Peyer's patch (tissue), 4 donors: ENCODE results near the gene THG1L. TPM values are rescaled to one million over a fixed set of nuclear protein-coding genes. Genes with fewer than 3 reads are reported as not detected.
A peak's percentile ranks its signal among the peaks of the same experiment; 100 is the strongest.

Experiments
- DNase-seq, 3 donors: peaks; one replicate each; pipeline ENCODE4 v3.0.0-alpha.2; 2017 to 2019
- H3K27ac ChIP-seq, 4 donors: fragments of 200-600 bp; sonication (generic); one replicate each; pipeline ENCODE4 v1.5.1; 2016 to 2019
- H3K27me3 ChIP-seq, 2 donors: fragments of 200-600 bp; sonication (generic); one replicate each; pipeline ENCODE4 v1.5.1; 2019
- H3K36me3 ChIP-seq, 3 donors: fragments of 200-600 bp; sonication (generic); one replicate each; pipeline ENCODE4 v1.5.1; 2016 to 2019
- H3K4me1 ChIP-seq, 4 donors: fragments of 200-600 bp; sonication (generic); one replicate each; pipeline ENCODE4 v1.5.1; 2016 to 2019
- H3K4me3 ChIP-seq, 4 donors: fragments of 200-600 bp; sonication (generic); 1 replicate in 3 of 4; 2 replicates in 1 of 4; pipeline ENCODE4 v1.5.1; 2016 to 2019; ENCODE audit warnings: mild to moderate bottlenecking in 1 of 4
- H3K9me3 ChIP-seq, 4 donors: fragments of 200-600 bp; sonication (generic); one replicate each; pipeline ENCODE4 v1.5.1; 2016 to 2019; ENCODE audit warnings: mild to moderate bottlenecking in 1 of 4
- CTCF ChIP-seq, 6 experiments: fragments of 450-650 bp in 4 of 6; fragments of 200-600 bp in 2 of 6; sonication (generic) in 1 of 6; IDR thresholded peaks; one replicate each; pipeline ENCODE4 v1.5.1; 2017 to 2019; ENCODE audit warnings: antibody characterized with exemption in 6 of 6, mild to moderate bottlenecking in 3 of 6, moderate library complexity in 1 of 6
- POLR2A ChIP-seq, 2 donors: fragments of 450-650 bp; IDR thresholded peaks; one replicate each; pipeline ENCODE4 v1.5.1; 2017; ENCODE audit warnings: antibody characterized with exemption in 2 of 2, mild to moderate bottlenecking in 2 of 2, moderate library complexity in 2 of 2
- small RNA-seq, 2 donors: library from RNA; depleted of rRNA; stranded (forward); fragments of <200 nt; gene quantifications; one replicate each; pipeline ENCODE3, GENCODE V24; 2016
- total RNA-seq, 4 donors: library from RNA; depleted of rRNA; stranded (reverse); fragments of >200 nt; gene quantifications; one replicate each; pipeline ENCODE4 v1.1.0, GENCODE V29; 2016

The THG1L gene
- total RNA-seq, 4 donors from 2014 or later: 4.0 to 29.7 (median 8.9) TPM

- Histone ChIP-seq H3K9me3 (no peaks in the 10 kb centered on the region), H3K4me3 (no peak overlapping the region), H3K36me3 (no peaks in the 10 kb centered on the region), H3K27ac (no peak overlapping the region), H3K4me1 (no peaks in the 10 kb centered on the region), H3K27me3 (no peaks in the 10 kb centered on the region)
- DNase-seq: no peak
- TF ChIP-seq POLR2A (IDR thresholded peaks at IDR 0.05) (no peak), CTCF (IDR thresholded peaks at IDR 0.05) (no peak)
Observed at GRCh38 chr5:157770665-157771064, 39.4 kb downstream of the THG1L start.

- Histone ChIP-seq H3K4me1 (no peaks in the 10 kb centered on the region), H3K4me3 (no peak overlapping the region), H3K36me3 (no peaks in the 10 kb centered on the region), H3K27me3 (no peaks in the 10 kb centered on the region), H3K9me3 (no peaks in the 10 kb centered on the region), H3K27ac (no peak overlapping the region)
- TF ChIP-seq CTCF (IDR thresholded peaks at IDR 0.05) (no peak), POLR2A (IDR thresholded peaks at IDR 0.05) (no peak)
- DNase-seq: no peak
Observed at GRCh38 chr5:157772127-157772526, 40.9 kb downstream of the THG1L start.

GRCh38 chr5:157778121-157778805 is 47.0 kb downstream of the THG1L start:
- H3K36me3 ChIP-seq: no peaks in the 10 kb centered on the region
- no peak overlapping the region for H3K4me3 ChIP-seq
- no peak overlapping the region for H3K27ac ChIP-seq
- H3K9me3 ChIP-seq: no peaks in the 10 kb centered on the region
- DNase-seq: peak in 2 of 3 donors; percentile 61 to 62
- H3K27me3 ChIP-seq: no peaks in the 10 kb centered on the region
- TF ChIP-seq POLR2A (IDR thresholded peaks at IDR 0.05): no peak
- no peak for TF ChIP-seq CTCF (IDR thresholded peaks at IDR 0.05)
- no peaks in the 10 kb centered on the region for H3K4me1 ChIP-seq

GRCh38 chr5:157779221-157779620 is 48.0 kb downstream of the THG1L start:
- Histone ChIP-seq H3K4me3 (no peak overlapping the region), H3K36me3 (peaks cover 0 to 4% (median 0%) of the 10 kb centered on the region in 3 donors), H3K27me3 (no peaks in the 10 kb centered on the region), H3K27ac (no peak overlapping the region), H3K4me1 (no peaks in the 10 kb centered on the region), H3K9me3 (no peaks in the 10 kb centered on the region)
- DNase-seq: no peak
- TF ChIP-seq POLR2A (IDR thresholded peaks at IDR 0.05) (no peak), CTCF (IDR thresholded peaks at IDR 0.05) (no peak)

GRCh38 chr5:157785801-157786200 is 54.6 kb downstream of the THG1L start:
- H3K27ac ChIP-seq: no peak overlapping the region
- H3K27me3 ChIP-seq: no peaks in the 10 kb centered on the region
- H3K4me3 ChIP-seq: no peak overlapping the region
- no peaks in the 10 kb centered on the region for H3K9me3 ChIP-seq
- TF ChIP-seq POLR2A (IDR thresholded peaks at IDR 0.05) (no peak), CTCF (IDR thresholded peaks at IDR 0.05) (no peak)
- DNase-seq: no peak
- no peaks in the 10 kb centered on the region for H3K4me1 ChIP-seq
- peaks cover 0 to 62% (median 2%) of the 10 kb centered on the region in 3 donors for H3K36me3 ChIP-seq

Small RNA genes lying within 50 kb of the gene (small RNA-seq; reads per million reads assigned to genes)
- gene AC026407.1: 0 reads per million in 2 donors

Other genes with a start within 250 kb of the THG1L start
- 10 to 100 TPM in 1 of 4 donors, 1 to 10 TPM in 3; 1.1 to 47.9 (median 5.4) TPM for gene ADAM19, start 155.6 kb upstream of the THG1L start, total RNA-seq
- 1 to 10 TPM in 1 of 4 donors, under 1 TPM in 1, not detected in 2; 0.66 to 1.8 TPM for gene SOX30, start 79.0 kb upstream of the THG1L start, total RNA-seq
- gene C5orf52, start 59.9 kb upstream of the THG1L start, total RNA-seq: 1 to 10 TPM in 1 of 4 donors, not detected in 3; 1.7 TPM
- 1 to 10 TPM; 3.3 to 3.8 (median 3.6) TPM for gene LSM11, start 12.3 kb downstream of the THG1L start, total RNA-seq
- 100 to 1,000 TPM; 115 to 177 (median 133) TPM for gene CLINT1, start 127.7 kb downstream of the THG1L start, total RNA-seq